Measurements from ENCODE around the gene SIVA1. TPM values are rescaled to one million over a fixed set of nuclear protein-coding genes. Genes with fewer than 3 reads are reported as not detected.

The SIVA1 gene
- total and polyA plus RNA-seq, 2 of the 4 experiments (the other 2 are of a cell fraction): 166 to 184 TPM

GRCh38 chr14:104745431-104745830, 7.5 kb upstream of the SIVA1 start:
- Histone ChIP-seq H3K36me3 (ENCODE audit: control insufficient read depth, insufficient read depth, low read length) (peaks cover 9% of the 10 kb centered on the region), H3K4me1 (ENCODE audit: control insufficient read depth, insufficient read depth, low read length) (peaks cover 33% of the 10 kb centered on the region), H3K4me3 (ENCODE audit: insufficient read depth, low read depth, low read length) (no peak overlapping the region), H3K23ac (ENCODE audit: low read depth, low read length) (no peak overlapping the region), H3K9ac (ENCODE audit: low read depth, low read length) (no peak overlapping the region), H3K27ac (ENCODE audit: insufficient read depth, low read length) (no peak overlapping the region), H3K4me2 (ENCODE audit: low read depth, low read length) (no peak overlapping the region), H3K56ac (ENCODE audit: extremely low read depth, insufficient read depth, low read length) (no peak overlapping the region), H2BK15ac (ENCODE audit: low read depth, low read length) (no peak overlapping the region), H2AFZ (replicated peaks; ENCODE audit: low read length, poor library complexity) (no peak overlapping the region), H2BK20ac (ENCODE audit: low read depth, low read length) (no peak overlapping the region), H2AK9ac (replicated peaks; ENCODE audit: low read depth, low read length, poor library complexity) (no peak overlapping the region), H3K9me3 (ENCODE audit: control insufficient read depth, insufficient read depth, low read length) (no peaks in the 10 kb centered on the region), H3K18ac (ENCODE audit: low read depth, low read length) (no peak overlapping the region), H2BK5ac (ENCODE audit: low read depth, low read length, poor library complexity, severe bottlenecking) (no peak overlapping the region), H2BK120ac (ENCODE audit: low read depth, low read length) (no peak overlapping the region), H4K91ac (ENCODE audit: insufficient read depth, low read depth, low read length) (no peak overlapping the region), H3K14ac (replicated peaks; ENCODE audit: low read depth, low read length) (no peak overlapping the region), H2AK5ac (ENCODE audit: low read depth, low read length) (peak overlapping the region; percentile 27; the same call in 1 of the 2 replicates), H4K20me1 (ENCODE audit: insufficient read depth, low read length) (no peaks in the 10 kb centered on the region), H3K9me1 (ENCODE audit: insufficient read depth, low read length) (peaks cover 27% of the 10 kb centered on the region), H3K4ac (ENCODE audit: low read depth, low read length) (no peak overlapping the region), H4K5ac (ENCODE audit: low read depth, low read length) (no peak overlapping the region), H3K27me3 (ENCODE audit: control insufficient read depth, insufficient read depth, low read length) (no peaks in the 10 kb centered on the region), H3K79me1 (ENCODE audit: low read depth in 1 of 2, low read length in 2 of 2) (no peaks in the 10 kb centered on the region), H4K8ac (ENCODE audit: low read depth in 2 of 2, low read length in 2 of 2) (no peak overlapping the region)
- ChIA-PET POLR2A (ENCODE audit: unreplicated experiment) (no interaction called here), CTCF (no interaction called here)
- ATAC-seq (ENCODE audit: low read depth) (no peak), DNase-seq (no peak)
- intact Hi-C loops (cut with micrococcal nuclease) (no loop called here), dilution Hi-C loops (cut with HindIII; ENCODE audit: low sequenced_read_pairs, unreplicated experiment) (no loop called here), in situ Hi-C loops (cut with MboI; ENCODE audit: low sequenced_read_pairs) (no loop called here)
- no TSS peak for BruUV-seq (replicated peaks)
- TF ChIP-seq CTCF (conservative IDR thresholded peaks at IDR 0.05; ENCODE audit: low read depth, low read length): no peak
- WGBS, 2 experiments (ENCODE audit: extremely low coverage in 2 of 2, insufficient read length in 1 of 2): 94% methylated on average over 6 of the region's 9 CpGs; no CpG with 5 or more reads in 1 of the 2 experiments
